ENCODE measurements around the gene TNFRSF11A. TPM values are rescaled to one million over a fixed set of nuclear protein-coding genes. Genes with fewer than 3 reads are reported as not detected.
A peak's percentile ranks its signal among the peaks of the same experiment; 100 is the strongest.

Gene TNFRSF11A
- total RNA-seq, 1 donor from 2014 or later = 1.1 TPM

DNA sequence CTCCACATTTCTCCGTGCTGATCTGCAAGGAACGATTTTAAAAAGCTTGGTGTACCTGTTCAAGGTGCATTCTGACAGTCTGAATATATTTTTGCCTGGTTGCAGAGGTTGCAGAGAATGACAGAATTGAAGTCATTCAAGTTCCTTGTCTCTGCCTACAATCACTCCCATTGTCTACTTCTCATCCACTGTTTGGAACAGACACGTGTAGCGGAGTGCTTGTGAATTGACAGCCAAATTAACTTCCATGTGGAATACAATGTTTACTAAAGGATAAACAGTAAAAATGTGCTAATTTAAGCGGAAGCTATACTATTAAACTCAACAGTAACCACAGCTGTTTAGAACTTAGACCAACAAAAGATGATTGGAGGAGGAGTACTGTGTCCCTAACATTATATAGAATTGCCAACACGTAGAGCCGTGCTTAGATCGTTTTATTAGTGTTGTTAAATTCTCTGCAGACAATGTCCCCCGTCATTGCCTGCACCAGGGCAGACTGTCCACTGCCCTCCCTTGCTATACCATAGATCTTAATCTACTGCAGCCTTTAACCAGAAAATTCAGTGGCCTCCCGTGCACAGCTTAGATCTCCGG, 110.4 kb downstream of the TNFRSF11A start:
- ATAC-seq (no peak), DNase-seq (ENCODE audit: missing footprints) (no peak)
- intact Hi-C loops (cut with DNase I) = no loop called here

DNA sequence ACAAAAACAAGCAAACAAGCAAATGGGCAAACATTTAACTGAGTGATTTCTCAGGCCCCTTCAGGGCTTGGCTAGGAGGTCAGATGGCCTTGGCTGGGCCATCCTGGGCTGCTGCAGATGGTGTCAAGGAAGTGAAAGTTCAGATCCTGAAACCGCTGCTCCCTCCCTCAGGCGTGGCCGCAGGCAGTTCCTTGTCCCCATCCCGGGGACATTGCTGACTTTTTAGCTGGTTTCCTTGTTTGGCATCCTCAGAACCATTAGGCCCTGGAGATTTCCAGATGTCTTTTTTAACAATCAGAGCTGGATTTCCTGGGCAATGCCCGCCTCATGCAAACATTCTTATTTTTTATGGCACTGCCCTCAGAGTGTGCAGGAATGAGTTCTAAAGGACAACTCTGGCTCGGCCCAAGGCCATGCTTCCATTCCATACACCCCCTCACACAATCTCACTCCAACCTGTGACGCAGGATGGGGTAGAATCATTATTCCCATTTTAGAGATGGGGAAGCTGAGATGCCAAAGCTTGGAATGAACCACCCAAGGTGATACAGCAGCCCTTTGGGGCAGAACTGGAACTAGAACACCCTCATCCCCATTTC, 111.6 kb downstream of the TNFRSF11A start:
- peak; percentile 68 for ATAC-seq
- intact Hi-C loops (cut with DNase I) = no loop called here

DNA sequence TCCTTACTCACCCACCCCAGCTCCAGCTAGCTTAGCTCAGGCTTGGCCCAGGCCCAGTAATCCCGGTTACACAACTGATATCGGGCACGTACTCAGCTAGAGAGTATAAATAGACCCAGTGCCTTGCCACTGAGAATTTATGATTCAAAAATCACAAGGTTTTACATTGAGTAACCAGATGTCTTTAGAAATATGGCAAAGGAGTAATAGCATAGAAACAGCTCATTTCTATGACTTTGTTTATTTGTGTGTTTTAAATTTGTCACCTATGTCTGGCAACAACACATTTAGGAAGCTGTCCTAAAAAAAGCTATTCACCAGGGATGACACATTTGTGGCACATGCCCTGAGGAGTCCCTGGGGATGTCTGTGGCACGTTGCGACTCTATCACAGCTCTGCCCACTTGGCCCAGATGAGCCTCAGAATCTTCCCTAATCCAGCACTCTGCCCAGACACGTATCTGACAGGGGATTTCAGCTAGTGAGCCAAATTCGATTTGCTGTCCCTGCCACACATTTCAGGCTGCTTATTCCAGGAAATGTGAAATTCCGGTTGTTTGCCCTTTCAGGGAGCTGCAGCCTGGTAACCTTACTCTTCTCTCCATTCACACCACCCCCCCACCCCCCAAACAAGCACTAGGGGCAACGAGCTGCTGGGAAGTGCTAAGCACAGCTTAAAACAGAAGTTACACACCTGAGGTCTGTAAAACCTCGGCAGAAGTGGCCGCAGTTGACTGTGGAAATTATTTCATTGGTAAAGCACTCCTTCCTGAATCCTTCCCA, 112.3 kb downstream of the TNFRSF11A start:
- intact Hi-C loops (cut with DNase I) = no loop called here
- ATAC-seq (peak; percentile 93), DNase-seq (ENCODE audit: missing footprints) (peak; percentile 89)

More for the DNA sequence above, 111.6 kb downstream of the TNFRSF11A start:
- peak; percentile 80 for DNase-seq (ENCODE audit: missing footprints)

DNA sequence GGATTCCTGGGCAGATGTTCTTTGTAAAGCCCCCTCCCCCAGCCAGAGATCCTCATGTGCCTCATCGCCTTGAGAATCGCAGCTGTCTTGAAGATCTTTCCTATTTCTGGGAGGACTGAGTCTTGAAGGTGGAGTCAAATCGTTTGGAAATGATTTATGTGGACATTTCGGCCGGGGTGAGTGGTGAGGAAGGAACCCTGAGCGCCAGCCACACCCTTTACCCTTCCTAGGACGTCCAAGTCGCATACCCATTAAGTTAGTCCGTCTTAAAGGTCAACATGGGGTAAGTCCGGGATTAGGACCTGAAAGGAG, 112.9 kb downstream of the TNFRSF11A start:
- ATAC-seq (peak; percentile 30), DNase-seq (ENCODE audit: missing footprints) (no peak)
- intact Hi-C loops (cut with DNase I) = no loop called here

DNA sequence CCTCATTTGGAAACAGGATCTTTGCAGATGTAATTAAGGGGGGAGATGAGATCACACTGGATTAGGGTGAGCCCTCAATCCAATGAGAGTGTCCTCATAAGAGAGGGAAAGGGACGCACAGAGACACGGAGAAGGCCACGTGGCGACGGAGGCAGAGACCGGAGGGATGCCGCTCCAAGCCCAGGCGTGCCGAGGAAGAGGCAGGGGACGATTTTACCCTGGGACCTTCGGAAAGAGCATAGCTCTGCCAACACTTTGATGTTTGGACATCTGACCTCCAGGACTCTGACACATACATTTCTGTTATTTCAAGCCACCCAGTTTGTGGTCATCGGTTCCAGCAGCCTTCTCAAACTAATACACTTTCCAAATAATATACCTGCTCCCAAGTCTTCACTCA, 113.3 kb downstream of the TNFRSF11A start:
- intact Hi-C loops (cut with DNase I) = no loop called here
- DNase-seq (ENCODE audit: missing footprints) = no peak
- no peak for ATAC-seq

DNA sequence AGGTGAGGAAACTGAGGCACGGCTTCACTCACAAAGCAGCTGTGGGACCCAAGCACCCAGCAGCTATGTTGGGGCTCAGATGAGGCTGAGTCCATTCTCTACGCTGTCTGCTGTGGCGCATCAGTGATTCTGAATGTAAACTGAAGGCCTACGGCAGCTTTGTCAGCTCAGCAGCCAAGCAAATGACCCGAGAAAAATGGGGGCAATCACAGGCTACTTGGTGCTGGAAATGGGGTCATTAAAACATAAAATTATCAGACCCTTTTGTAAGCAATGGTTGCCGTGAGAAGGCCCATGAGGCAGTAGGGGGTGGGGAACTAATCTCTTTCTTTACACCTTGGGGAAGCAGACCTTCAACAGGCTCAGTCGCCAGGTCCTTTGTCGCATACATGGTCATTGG, 113.8 kb downstream of the TNFRSF11A start:
- no peak for ATAC-seq
- intact Hi-C loops (cut with DNase I) = no loop called here
- DNase-seq (ENCODE audit: missing footprints) = no peak

Other genes starting within 250 kb of the TNFRSF11A start
- 21.0 TPM for gene PIGN, start 138.3 kb upstream of the TNFRSF11A start, total RNA-seq
- gene RELCH, start 138.1 kb upstream of the TNFRSF11A start, total RNA-seq = 11.1 TPM
- 18.2 TPM for gene ZCCHC2, start 197.7 kb downstream of the TNFRSF11A start, total RNA-seq

Data from Right ventricle myocardium inferior (tissue), 1 donor.